ENCODE measurements around the gene PRDM16. TPM values are rescaled to one million over a fixed set of nuclear protein-coding genes. Genes with fewer than 3 reads are reported as not detected.

Gene PRDM16
- total RNA-seq, 1 experiment from 2014 or later, result 0.17 TPM

GRCh38 chr1:3034728-3035562, 34.1 kb upstream of the PRDM16 start:
- Histone ChIP-seq H2BK12ac (ENCODE audit: insufficient read length, low read depth, low read length) (no peak overlapping the region), H3K4ac (ENCODE audit: low read depth, low read length) (no peak overlapping the region), H3T11ph (ENCODE audit: low read length) (no peak overlapping the region), H3K27ac (ENCODE audit: insufficient read length, low read depth, low read length) (no peak overlapping the region), H4K20me1 (ENCODE audit: control insufficient read depth, insufficient read depth, insufficient read length) (no peaks in the 10 kb centered on the region), H4K91ac (ENCODE audit: insufficient read length, low read depth, low read length) (no peak overlapping the region), H3K79me1 (ENCODE audit: insufficient read depth, low read depth, low read length, poor library complexity, severe bottlenecking) (no peaks in the 10 kb centered on the region), H2BK5ac (ENCODE audit: insufficient read length, low read length) (no peak overlapping the region), H2AK5ac (ENCODE audit: insufficient read length, low read length) (no peak overlapping the region), H4K5ac (ENCODE audit: insufficient read length, low read depth, low read length) (no peak overlapping the region), H2BK20ac (ENCODE audit: low read depth, low read length, poor library complexity, severe bottlenecking) (no peak overlapping the region), H3K4me2 (ENCODE audit: insufficient read depth, insufficient read length, low read length) (no peak overlapping the region), H3K27me3 (ENCODE audit: insufficient read depth, low read length) (no peaks in the 10 kb centered on the region), H3K18ac (ENCODE audit: insufficient read length, low read depth, low read length) (no peak overlapping the region), H3K23me2 (ENCODE audit: insufficient read length, low read depth, low read length, poor library complexity, severe bottlenecking) (no peaks in the 10 kb centered on the region), H2AFZ (ENCODE audit: low read length) (no peak overlapping the region), H4K8ac (replicated peaks; ENCODE audit: insufficient read length, low read depth, low read length) (no peak overlapping the region), H2BK15ac (ENCODE audit: low read depth, low read length) (no peak overlapping the region), H3K9ac (ENCODE audit: extremely low read depth, insufficient read length, low read length) (no peak overlapping the region), H3K14ac (ENCODE audit: insufficient read depth, low read length) (no peak overlapping the region), H3K79me2 (ENCODE audit: insufficient read depth, low read length) (no peaks in the 10 kb centered on the region), H3K23ac (ENCODE audit: insufficient read length, low read depth, low read length) (no peak overlapping the region), H3K4me1 (ENCODE audit: insufficient read depth, low read length) (no peaks in the 10 kb centered on the region), H3K9me3 (ENCODE audit: control insufficient read depth, low read depth, low read length) (peaks cover 5% of the 10 kb centered on the region), H3K56ac (ENCODE audit: insufficient read length, low read depth, low read length) (no peak overlapping the region), H2BK120ac (ENCODE audit: low read depth, low read length, poor library complexity, severe bottlenecking) (no peak overlapping the region)
- no peak overlapping the region for H3K4me3 Mint-ChIP-seq
- peaks cover 0 to 3% of the 10 kb centered on the region in 2 experiments; a peak in 1 of 4 replicates for H3K4me1 Mint-ChIP-seq
- H3K27me3 Mint-ChIP-seq (ENCODE audit: low read depth), result peaks cover 4% of the 10 kb centered on the region
- peaks cover 0 to 9% (median 0%) of the 10 kb centered on the region in 3 experiments; a peak in 2 of 7 replicates for H3K36me3 Mint-ChIP-seq (ENCODE audit: insufficient read depth in 1 of 3, low read depth in 3 of 3)
- DNase-seq, result no peak
- WGBS (ENCODE audit: extremely low coverage, insufficient read length, low lambda C conversion rate), result no CpG with 5 or more reads among the region's 14 CpGs
- H3K9me3 Mint-ChIP-seq, result peaks cover 0 to 23% of the 10 kb centered on the region in 2 experiments; a peak in 2 of 5 replicates
- no peak overlapping the region; a peak in 1 of 7 replicates for H3K27ac Mint-ChIP-seq
- TF ChIP-seq CTCF (conservative IDR thresholded peaks at IDR 0.05), result no peak

Data from H9 (cell line).